ENCODE measurements around the gene SRSF3.
"Not testable (repeated sequence)": the region's sequence is repeated elsewhere in the genome, so short reads cannot be mapped to it uniquely, and the experiment has no call there.

Gene SRSF3

DNA sequence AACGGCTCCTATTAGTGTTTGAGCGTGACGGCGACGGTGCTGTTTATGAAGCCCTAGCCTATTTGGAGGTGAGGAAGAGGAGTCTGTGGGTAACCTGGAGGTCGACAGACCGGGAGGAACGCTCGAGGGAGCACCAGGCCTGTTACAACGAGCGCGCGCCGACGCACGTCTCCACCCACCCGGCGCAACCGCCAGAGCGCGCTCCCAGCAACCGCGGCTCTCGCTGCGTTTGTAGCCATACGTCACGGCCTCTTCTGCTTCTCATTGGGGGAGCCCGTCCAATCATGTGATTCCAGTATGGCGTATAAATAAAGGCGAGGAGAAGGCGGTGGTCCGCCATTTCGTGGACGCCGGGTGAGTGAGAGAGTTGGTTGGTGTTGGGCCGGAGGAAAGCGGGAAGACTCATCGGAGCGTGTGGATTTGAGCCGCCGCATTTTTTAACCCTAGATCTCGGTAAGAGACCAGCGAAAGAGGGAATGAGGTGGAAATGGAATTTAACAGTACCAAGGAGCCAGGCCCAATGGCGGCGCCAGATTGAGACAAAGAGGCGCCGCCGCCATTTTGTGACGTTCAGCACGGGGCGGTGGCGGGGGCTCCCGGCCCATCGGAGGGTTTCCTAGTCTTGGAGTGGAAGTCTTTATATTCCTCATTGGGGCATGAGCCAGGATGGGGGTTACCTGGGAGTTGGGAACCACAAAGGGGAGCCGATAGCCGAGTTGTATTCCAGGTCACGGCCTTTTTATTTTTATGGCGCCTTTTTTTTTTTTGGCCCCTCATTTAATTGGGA, at the start of gene SRSF3:
TSS of gene SRSF3 (plus strand) at position 334 of the 787 bp plus-strand sequence. CDS start 2,401 bp downstream, outside the sequence.
- DNase-seq (ENCODE audit: low spot score): peak; percentile 99

DNA sequence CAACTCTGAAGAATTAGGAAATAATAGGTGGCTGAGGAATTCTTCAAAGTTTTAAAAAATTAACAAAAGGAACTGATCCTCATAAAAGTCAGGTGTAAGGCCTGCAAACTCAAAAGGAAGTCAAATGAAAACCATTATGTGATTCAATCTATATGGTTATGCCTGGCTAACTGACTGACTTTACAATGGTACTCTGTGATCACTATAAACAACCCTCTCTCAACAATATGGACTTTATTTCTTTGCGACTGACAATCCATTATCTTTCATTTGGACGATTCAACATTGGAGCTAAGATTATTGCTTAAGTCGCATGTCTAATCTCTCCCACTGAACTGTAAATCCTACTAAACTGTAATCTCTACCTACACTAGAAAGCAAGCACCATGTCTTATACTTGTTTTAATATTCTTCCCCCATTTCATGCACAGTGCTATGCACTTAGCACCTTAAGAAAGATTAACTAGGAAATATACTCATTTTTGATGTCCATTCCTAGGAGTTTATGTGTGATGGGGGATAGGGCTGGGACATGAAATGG, 48.3 kb upstream of the SRSF3 start:
- DNase-seq (ENCODE audit: low spot score): no peak

DNA sequence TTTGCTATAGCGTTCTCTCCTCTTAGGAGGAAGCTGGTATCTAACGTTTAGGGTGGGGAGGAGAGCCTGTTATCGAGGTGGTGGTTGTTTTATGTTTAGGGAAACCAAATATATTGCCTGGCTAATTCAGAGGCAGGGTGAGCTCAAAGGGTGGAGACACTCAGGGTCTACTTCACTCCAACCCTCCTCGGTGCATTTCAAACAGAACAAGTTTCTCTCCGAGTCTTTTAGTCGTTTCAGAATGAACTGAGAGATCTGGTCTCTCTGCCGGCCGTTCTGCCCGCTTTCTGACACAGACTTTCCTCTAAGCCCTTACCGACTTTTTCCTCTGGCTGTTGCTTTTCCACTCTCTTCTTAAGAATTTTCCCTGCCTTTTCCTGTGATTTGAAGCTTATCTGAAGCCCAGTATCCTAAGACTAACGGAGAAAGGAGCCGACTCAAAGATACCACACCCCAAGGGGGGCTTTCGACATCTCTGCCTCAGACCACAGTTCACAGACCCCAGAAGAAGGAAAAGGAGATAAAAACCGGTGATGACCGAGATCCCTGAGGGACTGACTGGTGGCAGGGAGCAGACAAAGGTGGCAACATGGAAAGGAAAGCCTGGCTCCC, 47.7 kb upstream of the SRSF3 start:
- DNase-seq (ENCODE audit: low spot score): peak; percentile 45

DNA sequence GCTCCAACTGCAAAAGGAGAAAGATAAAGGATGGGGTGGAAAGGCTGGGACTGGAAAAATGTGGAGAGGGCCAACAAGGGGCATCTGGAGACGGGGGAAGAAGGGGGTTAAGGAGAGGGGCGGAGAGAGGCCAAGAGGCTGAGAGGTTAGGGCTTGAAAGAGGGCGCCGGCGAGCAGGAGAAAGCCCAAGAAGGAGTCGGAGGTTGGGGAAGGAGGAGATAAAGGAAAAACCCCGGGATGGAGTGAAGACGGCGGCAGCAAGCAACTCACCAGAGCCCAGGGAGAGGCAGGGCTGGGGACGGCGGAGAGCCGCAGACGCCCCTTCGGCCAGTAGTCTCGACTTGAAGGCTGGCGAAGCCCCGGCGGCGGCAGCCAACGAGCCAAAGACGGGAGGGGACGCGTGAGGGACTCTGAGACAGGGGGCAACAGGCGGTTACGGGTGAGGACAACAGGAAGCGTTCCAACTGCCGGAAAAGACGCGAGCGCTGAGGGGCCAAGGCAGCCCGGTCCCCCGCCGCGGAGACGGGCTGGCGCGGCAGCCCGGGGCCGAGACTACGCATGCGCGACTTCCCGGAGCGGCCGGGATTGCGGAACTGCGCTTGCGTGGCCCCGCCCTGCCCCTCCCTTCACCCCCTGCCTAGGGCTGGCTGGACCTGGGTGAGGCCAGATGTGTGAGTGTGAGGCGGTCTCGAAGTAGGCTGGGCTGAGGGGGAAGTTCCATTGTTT, 47.1 kb upstream of the SRSF3 start, which contains the start of gene STK38:
TSS of gene STK38 (minus strand) at position 560 of the 726 bp plus-strand sequence. CDS start 7,277 bp downstream, outside the sequence.
- peak; percentile 98 for DNase-seq (ENCODE audit: low spot score)

DNA sequence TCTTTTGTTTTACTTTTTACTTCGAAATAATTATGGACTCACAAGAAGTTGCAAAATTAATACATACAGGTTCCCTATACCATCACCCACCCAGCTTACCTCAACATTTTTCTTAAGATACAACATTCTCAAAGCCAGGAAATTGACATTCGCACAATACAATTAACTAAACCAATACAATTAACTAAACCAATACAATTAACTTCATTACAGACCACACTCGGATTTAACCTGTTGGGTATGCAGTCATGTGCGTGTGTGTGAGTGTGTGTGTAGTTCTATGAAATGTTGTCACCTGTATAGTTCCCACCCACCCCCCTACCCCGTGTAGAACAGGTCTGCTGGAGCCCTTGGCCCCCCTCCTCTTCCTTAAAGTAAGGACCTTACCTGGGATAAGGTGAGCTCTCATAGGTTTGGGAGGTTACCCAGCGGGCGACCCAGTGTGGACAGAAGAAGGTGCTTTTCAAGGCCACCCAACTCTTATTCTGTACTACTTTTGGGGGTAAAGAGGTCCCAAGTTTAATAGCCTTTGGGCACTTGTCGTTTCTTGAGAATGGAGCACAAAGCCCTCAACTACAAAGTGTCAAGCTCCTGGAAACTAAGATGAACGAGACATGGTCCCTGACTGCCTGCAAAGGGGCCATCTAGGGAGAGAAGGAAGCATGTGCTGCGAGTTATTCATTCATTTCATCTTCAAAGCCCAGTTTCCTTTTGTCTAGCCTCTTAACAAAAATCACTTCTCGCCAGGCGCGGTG, 46.3 kb upstream of the SRSF3 start:
- DNase-seq (ENCODE audit: low spot score): no peak

DNA sequence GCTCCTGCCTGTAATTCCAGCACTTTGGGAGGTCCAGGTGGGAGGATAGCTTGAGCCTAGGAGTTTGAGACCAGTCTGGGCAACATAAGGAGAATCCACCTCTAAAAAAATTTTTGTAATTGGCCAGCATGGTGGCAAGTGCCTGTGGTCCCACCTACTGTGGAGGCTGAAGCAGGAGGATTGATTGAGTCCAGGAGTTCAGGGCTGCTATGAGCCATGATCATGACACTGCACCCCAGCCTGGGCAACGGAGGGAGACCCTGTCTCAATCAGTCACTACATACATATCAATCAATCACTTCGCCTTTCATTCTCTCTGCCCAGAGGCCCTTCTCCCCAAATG, 45.8 kb upstream of the SRSF3 start:
- DNase-seq (ENCODE audit: low spot score): no peak

DNA sequence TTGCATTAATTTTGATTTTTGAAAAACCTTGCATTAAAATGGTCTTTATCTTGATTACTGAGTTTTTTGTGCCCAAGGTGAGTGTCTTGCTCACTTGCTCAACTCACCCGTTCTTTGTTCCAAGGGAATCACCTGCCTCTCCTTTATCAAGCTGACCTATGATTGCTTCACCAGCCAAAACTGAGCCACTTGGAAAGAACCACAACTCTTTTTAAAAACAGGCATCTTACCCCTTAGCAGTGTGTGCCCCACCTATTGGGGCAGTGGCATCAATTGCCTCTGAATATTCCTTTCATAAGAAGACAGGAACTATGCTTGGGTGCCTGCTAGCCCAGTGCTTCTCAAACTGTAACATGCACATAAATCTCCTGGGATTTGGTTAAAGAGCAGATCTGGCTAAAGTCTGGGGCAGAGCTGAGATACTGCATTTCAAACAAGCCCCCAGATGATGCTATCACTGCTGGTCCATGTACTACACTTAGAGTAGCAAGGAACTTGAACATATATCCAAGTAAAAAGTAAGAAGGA, 43.6 kb upstream of the SRSF3 start:
- no peak for DNase-seq (ENCODE audit: low spot score)

DNA sequence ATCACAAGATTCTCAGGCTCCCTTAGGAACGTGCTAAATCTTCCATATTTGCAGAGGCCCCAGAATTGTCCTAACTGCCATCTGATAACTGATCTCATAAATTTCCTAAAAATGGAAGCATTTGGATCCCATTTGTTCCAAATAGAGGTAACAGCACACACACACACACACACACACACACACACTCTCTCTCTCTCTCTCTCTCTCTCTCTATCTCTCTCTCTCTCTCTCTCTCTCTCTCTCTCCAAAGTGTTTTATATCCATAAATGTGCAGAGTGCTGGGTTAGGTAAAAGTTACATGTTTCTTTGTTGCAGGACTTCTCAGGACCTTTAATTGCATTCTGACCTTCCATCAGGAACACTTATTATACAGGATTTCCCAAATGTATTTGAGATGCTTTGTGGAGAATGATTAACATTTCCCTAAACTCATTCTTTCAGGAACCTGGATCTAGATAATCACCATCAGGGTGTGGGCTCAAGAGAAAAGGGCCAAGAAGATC, 38.4 kb upstream of the SRSF3 start:
- no peak for DNase-seq (ENCODE audit: low spot score)

DNA sequence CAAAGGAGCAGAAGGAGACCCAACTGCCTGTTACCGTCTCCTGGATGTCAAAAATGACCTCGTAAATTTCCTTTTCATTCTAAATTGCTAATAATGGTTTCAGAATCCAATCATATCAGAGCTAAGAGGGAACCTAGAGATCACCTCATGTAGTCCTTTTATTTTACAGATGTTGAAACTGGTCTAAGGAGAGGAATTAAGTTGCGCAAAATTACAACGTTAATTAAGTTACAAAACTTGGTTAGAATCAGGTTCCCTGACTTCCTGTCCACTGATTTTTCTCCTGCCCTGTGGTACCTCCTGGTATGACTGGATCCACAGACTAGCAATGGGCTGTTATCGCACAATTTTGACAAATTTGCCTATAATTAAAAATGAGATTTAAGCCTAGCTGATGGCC, 37.9 kb upstream of the SRSF3 start:
- DNase-seq (ENCODE audit: low spot score): no peak

DNA sequence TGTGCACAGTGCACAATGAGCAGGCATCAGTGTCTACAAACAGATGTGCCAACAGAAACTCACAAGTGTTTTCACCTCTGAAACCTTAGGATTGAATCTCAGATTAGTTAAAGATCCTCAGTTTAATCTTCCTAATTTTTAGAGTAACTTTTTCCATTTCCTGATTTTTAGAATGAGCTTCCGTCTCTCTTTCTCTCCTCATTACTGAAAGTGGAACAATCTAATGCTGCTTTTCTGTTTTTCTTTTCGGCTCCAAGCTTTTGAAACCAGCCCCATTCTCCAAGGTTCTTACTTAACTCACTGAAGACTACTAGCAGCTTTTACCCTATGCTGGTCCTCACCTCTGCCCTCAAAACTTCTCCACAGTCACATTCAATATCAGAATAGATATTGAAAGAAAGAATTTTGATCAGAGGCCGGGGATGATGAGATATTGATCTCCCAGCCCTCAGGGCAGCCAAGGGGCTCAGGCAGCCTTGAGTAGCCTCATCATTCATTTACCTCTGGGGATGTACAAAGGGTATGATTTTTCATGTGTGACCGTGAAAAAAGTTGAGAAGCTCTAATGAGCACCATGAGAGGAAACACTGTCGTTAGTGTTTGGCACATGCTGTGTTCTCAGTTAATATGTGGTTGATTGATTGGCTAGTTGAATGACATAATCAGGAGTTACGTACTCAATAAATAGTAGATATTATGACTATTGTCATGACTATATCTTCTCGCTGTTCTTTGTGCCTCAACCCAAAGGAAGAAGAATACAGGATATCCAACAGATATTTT, 35.0 kb upstream of the SRSF3 start:
- DNase-seq (ENCODE audit: low spot score): no peak

DNA sequence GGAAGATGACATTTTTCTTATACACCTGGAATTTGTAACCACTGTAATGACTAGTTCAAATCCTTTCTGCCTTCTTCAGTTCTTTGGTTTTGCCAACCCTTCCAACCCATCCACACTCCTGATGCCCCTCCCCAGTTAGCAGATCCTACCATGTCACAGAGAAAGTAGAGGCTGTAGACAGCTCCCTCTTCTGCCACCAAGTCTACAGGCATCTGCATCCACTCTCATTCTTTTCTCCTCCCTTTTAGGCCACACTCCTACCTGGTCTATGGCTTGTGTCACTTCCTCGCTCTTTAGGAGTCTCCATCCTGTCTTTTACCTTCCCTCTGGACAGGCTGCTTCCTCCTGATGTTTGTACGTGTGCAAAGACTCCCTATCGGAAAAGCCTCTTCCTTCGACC, 33.3 kb upstream of the SRSF3 start:
- no peak for DNase-seq (ENCODE audit: low spot score)

DNA sequence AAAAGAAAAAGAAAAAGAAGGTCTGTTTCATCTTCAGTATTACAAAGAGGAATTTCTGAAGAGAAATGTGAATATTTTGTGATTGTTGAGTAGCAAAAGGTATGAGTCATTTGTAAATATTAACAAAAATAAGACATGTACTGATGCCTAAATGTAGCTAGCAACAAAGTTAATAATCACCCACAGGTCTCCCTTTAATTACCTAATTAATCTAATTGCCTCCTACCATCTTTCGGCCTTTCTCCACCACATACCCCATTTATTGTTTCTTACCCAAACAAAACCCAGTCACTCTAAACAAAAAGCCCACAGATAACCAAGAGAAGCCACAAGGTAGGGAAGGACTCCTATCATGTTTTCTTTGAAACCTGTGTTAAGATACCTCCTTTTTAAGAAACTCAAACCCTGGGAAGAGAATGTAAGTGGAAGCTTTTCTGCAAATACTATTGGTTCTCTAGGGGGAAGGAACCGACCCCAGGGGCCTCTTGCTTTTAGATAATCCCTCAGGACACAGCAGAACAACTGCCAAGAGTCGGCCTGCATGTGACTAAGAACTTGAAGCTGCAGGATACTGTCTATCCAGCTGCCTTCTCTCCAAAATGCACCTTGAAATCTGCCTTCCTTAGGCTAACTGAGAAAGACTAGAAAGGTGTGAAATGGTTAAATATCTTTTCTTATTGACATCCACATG, 30.8 kb upstream of the SRSF3 start:
- no peak for DNase-seq (ENCODE audit: low spot score)

DNA sequence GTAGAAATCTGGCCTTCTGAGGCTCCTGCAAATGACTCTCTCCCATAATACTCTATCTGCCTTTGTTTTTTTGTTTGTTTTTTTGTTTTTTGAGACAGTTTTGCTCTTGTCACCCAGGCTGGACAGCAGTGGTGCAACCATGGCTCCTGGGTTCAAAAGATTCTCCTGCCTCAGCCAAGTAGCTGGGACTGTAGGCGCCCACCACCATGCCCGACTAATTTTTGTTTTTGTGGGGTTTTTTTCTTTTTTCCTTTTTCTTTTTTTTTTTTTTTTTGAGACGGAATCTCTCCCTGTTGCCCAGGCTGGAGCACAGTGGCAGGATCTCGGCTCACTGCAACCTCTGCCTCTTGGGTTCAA, 30.3 kb upstream of the SRSF3 start:
- DNase-seq (ENCODE audit: low spot score): no peak

DNA sequence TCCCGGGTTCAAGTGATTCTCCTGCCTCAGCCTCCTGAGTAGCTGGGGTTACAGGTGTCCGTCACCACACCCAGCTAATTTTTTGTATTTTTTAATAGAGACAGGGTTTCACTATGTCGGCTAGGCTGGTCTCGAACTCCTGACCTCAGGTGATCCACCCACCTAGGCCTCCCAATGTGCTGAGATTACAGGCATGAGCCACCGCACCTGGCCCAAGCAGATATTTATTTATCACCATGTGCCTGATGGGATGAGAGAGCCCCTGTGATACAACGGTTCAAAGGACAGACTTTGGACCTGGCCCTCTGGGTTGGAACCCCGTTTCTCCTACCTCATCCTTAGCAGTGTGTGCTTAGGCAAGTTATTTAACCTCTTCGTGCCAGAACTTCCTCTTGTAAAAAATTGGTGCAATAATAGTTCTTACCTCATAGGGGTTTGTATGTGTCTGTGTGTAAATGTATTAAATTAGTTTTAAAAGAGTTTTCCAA, 27.7 kb upstream of the SRSF3 start:
- no peak for DNase-seq (ENCODE audit: low spot score)

DNA sequence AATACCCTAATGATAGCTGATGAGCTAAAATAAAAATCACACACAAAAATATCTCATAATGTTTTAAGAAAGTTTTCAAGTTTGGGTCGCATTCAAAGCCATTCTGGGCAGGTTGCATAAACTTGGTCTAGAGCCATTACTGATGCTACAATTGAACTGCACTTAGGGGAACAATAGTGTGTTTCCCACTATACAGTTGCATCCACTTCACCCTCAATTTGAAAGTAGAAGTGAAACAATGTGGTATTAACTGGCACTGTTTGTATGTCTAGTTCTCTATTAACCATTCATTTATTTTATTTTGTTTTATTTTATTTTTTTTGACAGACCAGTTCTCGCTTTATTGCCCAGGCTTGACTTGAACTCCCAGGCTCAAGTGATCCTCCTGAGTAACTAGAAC, 23.9 kb upstream of the SRSF3 start:
- DNase-seq (ENCODE audit: low spot score): no peak

DNA sequence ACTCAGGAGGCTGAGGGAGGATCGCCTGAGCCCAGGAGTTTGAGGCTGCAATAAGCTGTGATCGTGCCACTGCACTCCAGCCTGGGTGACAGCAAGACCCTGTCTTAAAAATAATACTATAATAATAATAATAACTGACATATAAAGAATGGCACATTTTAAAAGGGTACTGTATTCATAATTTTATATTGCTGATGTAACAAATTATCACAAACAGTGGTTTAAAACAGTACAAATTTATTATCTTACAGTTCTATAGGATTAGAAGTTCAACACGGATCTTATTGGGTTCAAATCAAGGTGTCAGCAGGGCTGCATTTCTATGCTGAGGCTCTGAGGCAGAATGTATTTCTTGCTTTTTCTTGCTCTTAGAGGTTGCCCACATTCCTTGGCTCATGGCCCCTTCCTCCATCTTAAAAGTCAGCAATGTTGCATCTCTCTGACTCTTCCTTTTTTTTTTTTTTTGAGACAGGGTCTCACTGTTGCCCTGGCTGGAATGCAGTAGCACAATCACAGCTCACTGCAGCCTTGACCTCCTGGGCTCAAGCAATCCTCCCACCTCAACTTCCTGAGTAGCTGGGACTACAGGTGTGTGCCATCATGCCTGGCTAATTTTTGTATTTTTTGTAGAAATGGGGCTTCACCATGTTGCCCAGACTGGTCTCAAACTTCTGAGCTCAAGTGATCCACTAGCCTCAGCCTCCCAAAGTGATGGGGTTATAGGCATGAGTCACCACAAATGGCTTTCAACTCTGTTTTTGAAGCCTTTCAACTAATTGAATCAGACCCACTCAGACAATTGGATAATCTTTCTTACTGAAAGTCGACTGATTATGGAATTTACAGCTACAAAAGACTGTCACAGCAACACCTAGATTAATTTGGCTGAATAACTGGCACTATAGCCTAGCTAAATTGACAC, 22.8 kb upstream of the SRSF3 start:
- no peak for DNase-seq (ENCODE audit: low spot score)

DNA sequence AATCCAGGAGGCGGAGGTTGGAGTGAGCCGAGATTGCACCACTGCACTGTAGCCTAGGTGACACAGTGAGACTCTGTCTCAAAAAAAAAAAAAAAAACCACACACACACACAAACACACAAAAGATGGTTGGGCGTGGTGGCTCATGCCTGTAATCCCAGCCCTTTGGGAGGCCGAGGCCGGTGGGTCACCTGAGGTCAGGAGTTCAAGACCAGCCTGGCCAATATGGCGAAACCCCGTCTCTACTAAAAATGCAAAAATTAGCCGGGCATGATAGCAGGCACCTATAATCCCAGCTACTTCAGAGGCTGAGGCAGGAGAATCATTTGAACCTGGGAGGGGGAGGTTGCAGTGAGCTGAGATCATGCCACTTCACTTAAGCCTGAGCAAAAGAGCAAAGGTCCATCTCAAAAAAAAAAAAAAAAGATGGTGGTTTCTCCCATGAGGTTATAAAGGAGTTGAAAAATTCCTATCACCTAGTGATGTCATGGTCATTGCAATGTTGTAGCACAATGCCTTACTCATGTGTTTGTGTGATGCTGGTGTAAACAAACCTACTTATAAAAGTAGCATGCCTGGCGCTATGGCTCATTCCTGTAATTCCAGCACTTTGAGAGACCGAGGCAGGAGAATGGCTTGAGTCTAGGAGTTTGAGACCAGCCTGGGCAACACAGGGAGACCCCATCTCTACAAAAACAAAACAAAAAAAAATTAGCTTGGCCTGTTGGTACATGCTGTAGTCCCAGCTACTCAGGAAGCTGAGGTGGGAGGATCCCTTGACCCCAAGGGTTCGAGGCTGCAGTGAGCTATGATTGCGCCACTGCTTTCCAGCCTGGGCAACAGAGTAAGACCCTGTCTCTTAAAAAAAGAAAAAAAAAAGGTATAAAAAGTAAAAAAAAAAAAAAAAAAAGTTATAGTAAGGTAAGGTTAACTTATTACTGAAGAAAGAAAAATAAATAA, 21.5 kb upstream of the SRSF3 start:
- DNase-seq (ENCODE audit: low spot score): not testable (repeated sequence)

DNA sequence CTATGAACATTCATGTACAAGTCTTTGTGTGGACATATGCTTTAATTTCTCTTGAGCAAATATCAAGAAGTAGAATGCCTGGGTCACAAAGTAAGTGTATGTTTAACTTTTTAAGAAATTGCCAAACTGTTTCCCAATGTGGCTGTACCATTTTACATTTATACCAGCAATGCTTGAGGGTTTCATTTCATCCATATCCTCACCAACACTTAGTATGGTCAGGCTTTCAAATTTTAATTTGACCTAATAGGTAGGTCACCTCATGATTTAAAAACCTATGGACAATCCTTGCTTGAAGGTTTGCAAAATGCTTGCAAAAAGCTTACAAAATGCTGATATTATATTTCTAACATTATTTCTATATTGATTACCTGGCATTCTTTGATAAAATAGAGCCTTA, 19.5 kb upstream of the SRSF3 start:
- DNase-seq (ENCODE audit: low spot score): no peak
